GM19455 (cell line): ENCODE measurements around the gene ASL.
A peak's percentile ranks its signal among the peaks of the same experiment; 100 is the strongest.
"Not testable (repeated sequence)": the region's sequence is repeated elsewhere in the genome, so short reads cannot be mapped to it uniquely, and the experiment has no call there.

ENCODE experiments used
- ATAC-seq: cut with Tn5 transposase; IDR thresholded peaks from one replicate; pipeline ENCODE4 v1.9.1; 2021; ENCODE audit not compliant: unreplicated experiment

ASL gene

DNA sequence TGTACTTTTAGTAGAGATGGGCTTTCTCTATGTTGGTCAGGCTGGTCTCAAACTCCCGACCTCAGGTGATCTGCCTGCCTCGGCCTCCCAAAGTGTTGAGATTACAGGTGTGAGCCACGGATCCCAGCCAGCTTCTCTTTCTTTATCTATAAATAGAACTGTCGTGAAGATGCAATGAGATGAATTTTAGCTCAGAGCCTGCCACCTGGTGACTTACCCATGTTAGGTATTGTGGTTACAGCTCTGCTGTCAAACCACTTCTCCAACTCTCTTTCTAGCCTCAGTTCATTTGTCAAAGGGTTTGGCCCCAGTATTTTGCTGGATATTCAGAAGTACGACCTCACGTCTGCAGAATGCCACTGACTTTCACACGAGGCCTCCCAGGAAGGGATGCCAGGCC, 3.4 kb upstream of the ASL start:
- ATAC-seq, result not testable (repeated sequence)

- no peak for ATAC-seq
These were observed 1.1 kb downstream of the ASL start for GRCh38 chr7:66076462-66077329.

- no peak for ATAC-seq
These were observed 2.4 kb downstream of the ASL start for GRCh38 chr7:66078067-66078466.

DNA sequence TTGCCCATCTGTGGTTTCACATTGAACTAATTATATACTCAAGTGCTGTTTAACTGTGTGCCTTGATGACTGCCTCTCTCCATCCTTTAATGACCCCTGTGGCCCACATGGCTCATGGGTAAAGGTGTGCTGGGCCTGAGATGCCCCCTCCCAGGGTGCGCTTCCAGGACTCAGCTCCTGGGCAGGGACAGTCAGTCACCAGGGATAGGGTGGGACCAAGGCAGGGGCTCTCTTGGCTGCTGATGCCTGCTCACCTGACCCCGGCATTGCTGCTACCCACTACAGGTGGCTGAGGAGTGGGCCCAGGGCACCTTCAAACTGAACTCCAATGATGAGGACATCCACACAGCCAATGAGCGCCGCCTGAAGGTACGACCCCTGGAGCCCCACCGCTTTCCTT, 6.5 kb downstream of the ASL start:
- no peak for ATAC-seq

DNA sequence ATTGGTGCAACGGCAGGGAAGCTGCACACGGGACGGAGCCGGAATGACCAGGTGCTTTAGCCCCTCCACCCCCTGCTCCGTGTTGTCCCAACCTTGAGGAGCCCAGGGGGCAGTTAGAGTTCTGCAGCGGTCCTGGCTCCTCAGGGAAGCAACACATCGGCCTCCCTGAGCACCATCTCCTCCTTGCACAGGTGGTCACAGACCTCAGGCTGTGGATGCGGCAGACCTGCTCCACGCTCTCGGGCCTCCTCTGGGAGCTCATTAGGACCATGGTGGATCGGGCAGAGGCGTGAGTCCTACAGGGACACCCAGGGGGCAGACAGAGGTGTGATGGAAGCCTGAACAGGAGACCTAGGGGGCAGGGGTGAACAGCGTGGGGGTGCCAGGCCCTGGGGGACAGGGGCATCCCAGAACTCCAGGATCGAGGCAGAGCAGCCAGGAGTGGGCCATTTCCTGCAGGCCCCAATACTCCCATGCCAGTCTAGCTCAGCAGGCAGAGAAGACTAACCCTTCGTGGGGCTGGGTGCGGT, 7.3 kb downstream of the ASL start:
- ATAC-seq, result no peak

DNA sequence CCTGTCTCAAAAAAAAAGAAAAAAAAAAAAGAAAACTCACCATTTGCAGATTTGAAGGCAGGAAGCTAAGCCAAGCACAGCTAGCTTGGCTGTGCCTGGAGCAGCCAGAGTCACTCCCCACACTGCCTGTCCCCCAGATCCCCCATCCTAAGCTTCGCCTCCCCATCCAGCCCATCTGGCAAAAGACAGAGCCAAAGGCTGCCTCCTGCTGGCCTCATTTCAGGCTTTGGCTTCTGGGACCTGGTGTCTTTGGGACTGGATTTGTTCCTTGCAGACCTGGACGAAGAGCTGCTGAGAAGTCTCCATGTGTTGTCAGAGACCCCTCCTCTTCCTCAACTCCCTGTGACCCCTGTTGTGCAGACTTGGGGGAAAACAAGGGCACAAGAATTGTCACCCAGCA, 8.1 kb downstream of the ASL start:
- no peak for ATAC-seq

- ATAC-seq, result no peak
These were observed 13.5 kb downstream of the ASL start for GRCh38 chr7:66088861-66089838.

- no peak for ATAC-seq
These were observed 17.0 kb downstream of the ASL start for GRCh38 chr7:66092654-66093053.

DNA sequence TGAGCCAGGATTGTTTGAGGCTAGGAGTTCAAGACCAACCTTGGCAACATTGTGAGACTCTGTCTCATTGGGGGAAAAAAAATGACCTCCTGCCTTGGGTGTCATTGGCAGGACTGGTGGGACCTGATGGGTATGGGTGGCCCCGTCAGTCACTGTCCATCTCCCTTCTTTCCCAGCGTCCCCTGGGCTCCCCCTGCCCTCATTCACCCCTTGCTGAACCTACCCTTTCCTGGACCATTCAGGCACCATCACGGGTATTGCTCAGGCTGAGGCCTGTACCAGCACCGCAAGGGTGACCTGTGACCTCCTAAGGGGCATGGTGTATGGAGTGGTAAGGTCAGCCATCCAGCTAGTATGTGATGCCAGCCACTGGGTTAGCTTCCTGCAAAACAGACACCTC, 19.4 kb downstream of the ASL start:
- ATAC-seq, result no peak

DNA sequence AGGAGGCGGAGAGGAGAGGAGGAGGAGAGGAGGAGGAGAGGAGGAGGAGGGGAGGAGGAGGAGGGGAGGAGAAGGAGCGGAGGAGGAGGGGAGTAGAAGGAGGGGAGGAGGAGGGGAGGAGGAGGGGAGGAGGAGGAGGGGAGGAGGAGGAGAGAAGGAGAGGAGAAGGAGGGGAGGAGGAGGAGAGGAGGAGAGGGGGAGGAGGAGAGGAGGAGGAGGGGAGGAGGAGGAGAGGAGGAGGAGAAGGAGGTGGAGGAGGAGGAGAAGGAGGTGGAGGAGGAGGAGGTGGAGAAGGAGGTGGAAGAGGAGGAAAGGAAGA, 23.6 kb downstream of the ASL start:
- ATAC-seq, result no peak

DNA sequence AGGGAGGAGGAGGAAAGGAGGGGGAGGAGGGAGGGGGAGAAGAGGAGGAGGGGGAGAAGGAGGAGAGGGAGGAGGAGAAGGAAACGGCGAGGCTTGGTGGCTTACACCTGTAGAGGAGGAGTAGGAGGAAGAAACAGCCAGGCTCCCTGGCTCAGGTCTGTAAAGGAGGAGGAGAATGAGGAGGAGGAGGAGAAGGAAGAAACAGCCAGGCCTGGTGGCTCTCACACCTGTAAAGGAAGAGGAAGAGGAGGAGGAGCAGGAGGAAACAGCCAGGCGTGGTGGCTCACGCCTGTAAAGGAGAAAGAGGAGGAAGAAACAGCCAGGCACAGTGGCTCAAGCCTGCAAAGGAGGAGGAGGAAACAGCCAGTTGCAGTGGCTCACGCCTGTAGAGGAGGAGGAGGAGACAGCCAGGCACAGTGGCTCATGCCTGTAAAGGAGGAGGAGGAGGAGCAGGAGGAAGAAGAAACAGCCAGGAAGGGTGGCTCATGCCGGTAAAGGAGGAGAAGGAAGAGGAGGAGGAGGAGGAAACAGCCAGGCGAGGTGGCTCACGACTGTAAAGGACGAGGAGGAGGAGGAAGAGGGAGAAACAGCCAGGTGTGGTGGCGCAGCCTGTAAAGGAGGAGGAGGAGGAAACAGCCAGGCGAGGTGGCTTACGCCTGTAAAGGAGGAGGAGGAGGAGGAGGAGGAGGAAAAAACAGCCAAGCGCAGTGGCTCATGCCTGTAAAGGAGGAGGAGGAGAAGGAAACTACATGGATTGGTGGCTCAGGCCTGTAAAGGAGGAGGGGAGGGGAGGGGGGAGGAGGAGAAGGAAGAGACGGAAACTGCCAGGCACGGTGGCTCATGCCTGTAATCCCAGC, 24.2 kb downstream of the ASL start:
- peak; percentile 82 for ATAC-seq

DNA sequence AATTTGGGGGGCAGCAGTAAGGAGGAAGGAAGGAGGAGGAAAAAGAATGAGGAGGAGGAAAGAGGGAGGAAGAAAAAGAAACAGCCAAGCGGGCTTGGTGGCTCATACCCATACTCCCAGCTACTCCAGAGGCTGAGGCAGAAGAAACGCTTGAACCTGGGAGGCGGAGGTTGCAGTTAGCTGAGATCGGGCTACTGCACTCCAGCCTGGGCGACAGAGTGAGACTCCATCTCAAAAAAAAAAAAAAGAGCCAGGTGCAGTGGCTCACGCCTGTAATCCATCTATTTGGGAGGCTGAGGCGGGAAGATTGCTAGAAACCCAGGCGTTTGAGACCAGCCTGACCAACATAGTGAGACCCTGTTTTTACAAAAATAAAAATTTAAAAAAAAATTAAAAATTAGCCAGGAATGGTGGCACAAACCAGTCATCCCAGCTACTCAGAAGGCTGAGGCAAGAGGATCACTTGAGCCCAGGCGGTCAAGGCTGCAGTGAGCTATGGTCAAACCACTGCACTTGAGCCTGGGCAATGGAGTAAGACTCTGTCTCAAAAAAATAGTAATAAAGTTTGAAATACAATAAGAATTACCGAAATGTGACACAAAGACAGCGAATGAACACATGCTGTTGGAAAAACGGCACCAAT, 24.9 kb downstream of the ASL start:
- ATAC-seq, result peak; percentile 27

GRCh38 chr7:66102168-66102567, 26.5 kb downstream of the ASL start:
- ATAC-seq, result not testable (repeated sequence)

DNA sequence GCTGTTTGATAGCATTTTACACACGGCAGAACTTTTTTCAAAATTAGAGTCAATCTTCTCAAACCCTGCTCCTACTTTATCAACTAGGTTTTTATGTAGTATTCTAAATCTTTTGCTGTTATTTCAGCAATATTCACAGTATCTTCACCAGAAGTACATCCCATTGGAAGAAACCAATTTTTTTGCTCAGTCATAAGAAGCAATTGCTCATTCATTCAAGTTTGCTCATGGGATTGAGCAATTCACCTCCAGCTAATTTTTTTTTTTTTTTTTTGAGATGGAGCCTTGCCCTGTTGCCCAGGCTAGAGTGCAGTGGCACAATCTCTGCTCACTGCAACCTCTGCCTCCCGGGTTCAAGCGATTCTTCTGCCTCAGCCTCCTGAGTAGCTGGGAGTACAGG, 28.4 kb downstream of the ASL start:
- not testable (repeated sequence) for ATAC-seq

- no peak for ATAC-seq
These were observed 29.7 kb downstream of the ASL start for GRCh38 chr7:66105263-66105748.

DNA sequence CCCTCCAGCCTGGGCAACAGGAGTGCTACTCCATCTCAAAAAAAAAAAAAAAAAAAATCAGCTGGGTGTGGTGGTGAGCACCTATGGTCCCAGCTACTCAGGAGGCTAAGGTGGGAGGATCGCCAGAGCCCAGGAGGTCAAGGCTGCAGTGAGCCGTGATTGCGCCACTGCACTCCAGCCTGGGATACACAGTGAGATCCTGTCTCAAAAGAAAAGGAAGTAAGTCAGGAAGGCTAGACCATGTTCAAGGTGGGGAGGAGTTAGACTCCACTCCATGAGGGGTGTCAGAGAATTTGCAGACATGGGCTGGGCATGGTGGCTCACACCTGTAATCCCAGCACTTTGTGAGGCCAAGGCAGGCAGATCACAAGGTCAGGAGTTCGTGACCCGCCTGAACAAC, 32.8 kb downstream of the ASL start:
- not testable (repeated sequence) for ATAC-seq

DNA sequence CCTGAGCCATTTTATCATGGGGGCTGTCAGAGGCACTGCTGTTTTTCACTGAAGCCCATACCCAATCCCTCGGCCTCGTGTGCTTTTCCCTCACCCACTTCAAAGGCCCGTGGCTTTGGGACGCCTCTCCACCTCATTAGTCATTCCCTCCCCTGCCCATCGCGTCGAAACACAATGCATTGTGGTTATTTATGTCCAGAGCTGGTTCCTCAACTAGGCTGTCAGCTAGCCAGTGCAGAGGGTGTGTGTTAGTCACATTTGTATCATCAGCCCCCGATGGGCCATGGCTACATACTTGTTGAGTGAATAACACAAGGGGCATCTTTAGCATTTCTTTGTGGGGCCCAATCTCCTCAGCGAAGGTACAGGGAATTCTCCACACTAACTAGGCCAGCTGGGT, 35.2 kb downstream of the ASL start:
- ATAC-seq, result no peak

DNA sequence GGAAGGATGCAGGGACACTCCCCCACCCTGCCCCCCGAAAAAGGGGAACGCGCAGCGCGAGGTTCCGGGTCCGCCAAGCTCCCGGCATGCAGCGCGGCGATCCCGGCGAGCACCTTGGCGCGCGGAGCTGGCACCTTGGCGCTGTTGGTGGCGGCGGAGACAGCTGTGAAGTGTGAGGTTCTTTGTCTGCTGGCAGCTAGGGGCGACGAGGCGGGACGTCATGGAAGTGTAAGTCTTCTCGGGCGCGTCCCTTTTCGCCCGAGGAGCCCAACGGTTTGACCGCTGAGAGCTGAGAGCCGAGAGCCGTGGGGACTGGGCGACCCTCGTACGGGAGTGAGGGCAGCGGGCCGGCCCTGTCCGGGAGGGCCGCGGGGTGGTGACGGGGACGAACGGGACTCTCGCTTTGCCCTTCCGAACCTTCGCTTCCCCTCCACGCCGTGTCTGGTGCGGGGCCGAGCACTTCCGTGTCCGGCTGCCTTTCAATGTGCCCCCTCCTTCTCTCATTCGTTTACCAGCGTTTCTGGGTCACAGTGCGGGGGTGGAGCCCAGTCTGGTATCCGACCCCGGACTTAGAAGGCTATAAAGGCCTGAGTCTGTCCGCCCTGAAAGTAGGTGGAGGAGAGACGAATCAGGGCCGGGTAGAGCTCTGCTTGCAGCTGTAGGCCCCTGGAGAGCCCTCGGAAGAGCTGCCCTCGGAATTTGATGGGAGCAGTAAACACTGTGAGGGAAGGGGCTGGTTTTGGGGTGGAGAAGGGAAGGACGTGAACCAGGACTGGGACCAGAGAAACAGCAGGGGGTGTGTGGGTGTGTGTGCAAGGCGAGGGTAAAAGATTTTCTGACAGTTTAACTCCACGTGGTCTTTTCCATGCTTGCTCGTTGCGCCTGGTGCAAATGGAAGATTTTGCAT, 39.4 kb downstream of the ASL start, which contains the start of gene CRCP:
Gene CRCP (plus strand): TSS at position 105 of the 907 bp plus-strand sequence. CDS start 116 bp downstream, at position 221.
- ATAC-seq, result peak; percentile 89
